ENCODE data around the gene LGR4. TPM values are rescaled to one million over a fixed set of nuclear protein-coding genes. Genes with fewer than 3 reads are reported as not detected.

LGR4 gene
- total and polyA plus RNA-seq, 2 experiments from 2014 or later: 22.6 to 99.6 TPM

DNA sequence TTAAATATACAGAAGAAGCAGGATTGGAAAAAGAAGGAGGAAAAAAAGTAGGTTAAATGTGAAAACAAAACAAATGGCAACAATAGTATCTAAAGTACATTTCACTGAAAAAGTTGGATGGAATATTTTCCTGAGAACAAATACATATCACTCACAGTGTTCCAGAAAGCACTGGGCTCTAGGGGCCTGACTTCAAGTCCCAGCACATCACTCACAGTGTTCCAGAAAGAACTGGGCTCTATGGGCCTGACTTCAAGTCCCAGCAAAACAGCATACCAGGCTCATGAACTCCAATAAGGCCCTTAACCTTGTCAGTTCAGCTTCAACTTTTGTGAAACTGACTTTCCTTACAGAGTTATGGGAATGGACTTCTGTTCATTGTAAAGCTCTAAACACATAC is 63.5 kb downstream of the LGR4 start:
- no peaks in the 10 kb centered on the region for H3F3A ChIP-seq (replicated peaks; ENCODE audit: low read depth)
- no peak overlapping the region for H2AFZ ChIP-seq
- no peaks in the 10 kb centered on the region for H3K9me2 ChIP-seq (ENCODE audit: insufficient read depth)
- peaks cover 2% of the 10 kb centered on the region for H4K20me1 ChIP-seq (replicated peaks; ENCODE audit: insufficient read depth)
- Mint-ChIP-seq H3K27ac (no peak overlapping the region), H3K4me3 (no peak overlapping the region), H3K4me1 (peaks cover 15% of the 10 kb centered on the region; the same call in 2 of the 3 replicates), H3K36me3 (ENCODE audit: low read depth) (no peaks in the 10 kb centered on the region), H3K27me3 (ENCODE audit: insufficient read depth, low read depth, poor library complexity) (no peaks in the 10 kb centered on the region), H3K9me3 (no peaks in the 10 kb centered on the region)
- no peaks in the 10 kb centered on the region for H3K36me3 ChIP-seq (ENCODE audit: insufficient read depth)
- H3K27ac ChIP-seq (ENCODE audit: low read depth): no peak overlapping the region
- no peaks in the 10 kb centered on the region for H3K27me3 ChIP-seq (ENCODE audit: insufficient read depth)
- no peak overlapping the region for H3K4me2 ChIP-seq
- ATAC-seq (no peak), DNase-seq (ENCODE audit: low spot score) (no peak)
- H3K4me3 ChIP-seq: no peak overlapping the region
- peaks cover 62% of the 10 kb centered on the region for H3K79me2 ChIP-seq (replicated peaks; ENCODE audit: insufficient read depth)
- no peak for TF ChIP-seq CREB1 (CRISPR knock-in tag; IDR thresholded peaks at IDR 0.05; ENCODE audit: low read depth)
- no peak for TF ChIP-seq EZH2 (IDR thresholded peaks at IDR 0.05; ENCODE audit: low read depth, unreplicated experiment)
- TF ChIP-seq STAT1 (IDR thresholded peaks at IDR 0.05; ENCODE audit: unreplicated experiment): no peak
- no peak for TF ChIP-seq EZH2phosphoT487 (IDR thresholded peaks at IDR 0.05; ENCODE audit: unreplicated experiment)
- no peak for TF ChIP-seq ZNF331 (CRISPR knock-in tag; IDR thresholded peaks at IDR 0.05; ENCODE audit: low read depth)
- TF ChIP-seq POLR2AphosphoS5 (IDR thresholded peaks at IDR 0.05; ENCODE audit: low read depth): no peak
- TF ChIP-seq, protein P1, sequence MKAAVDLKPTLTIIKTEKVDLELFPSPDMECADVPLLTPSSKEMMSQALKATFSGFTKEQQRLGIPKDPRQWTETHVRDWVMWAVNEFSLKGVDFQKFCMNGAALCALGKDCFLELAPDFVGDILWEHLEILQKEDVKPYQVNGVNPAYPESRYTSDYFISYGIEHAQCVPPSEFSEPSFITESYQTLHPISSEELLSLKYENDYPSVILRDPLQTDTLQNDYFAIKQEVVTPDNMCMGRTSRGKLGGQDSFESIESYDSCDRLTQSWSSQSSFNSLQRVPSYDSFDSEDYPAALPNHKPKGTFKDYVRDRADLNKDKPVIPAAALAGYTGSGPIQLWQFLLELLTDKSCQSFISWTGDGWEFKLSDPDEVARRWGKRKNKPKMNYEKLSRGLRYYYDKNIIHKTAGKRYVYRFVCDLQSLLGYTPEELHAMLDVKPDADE (IDR thresholded peaks at IDR 0.05): no peak
- no peak for TF ChIP-seq JUNB (IDR thresholded peaks at IDR 0.05; ENCODE audit: unreplicated experiment)
- TF ChIP-seq, protein P2, sequence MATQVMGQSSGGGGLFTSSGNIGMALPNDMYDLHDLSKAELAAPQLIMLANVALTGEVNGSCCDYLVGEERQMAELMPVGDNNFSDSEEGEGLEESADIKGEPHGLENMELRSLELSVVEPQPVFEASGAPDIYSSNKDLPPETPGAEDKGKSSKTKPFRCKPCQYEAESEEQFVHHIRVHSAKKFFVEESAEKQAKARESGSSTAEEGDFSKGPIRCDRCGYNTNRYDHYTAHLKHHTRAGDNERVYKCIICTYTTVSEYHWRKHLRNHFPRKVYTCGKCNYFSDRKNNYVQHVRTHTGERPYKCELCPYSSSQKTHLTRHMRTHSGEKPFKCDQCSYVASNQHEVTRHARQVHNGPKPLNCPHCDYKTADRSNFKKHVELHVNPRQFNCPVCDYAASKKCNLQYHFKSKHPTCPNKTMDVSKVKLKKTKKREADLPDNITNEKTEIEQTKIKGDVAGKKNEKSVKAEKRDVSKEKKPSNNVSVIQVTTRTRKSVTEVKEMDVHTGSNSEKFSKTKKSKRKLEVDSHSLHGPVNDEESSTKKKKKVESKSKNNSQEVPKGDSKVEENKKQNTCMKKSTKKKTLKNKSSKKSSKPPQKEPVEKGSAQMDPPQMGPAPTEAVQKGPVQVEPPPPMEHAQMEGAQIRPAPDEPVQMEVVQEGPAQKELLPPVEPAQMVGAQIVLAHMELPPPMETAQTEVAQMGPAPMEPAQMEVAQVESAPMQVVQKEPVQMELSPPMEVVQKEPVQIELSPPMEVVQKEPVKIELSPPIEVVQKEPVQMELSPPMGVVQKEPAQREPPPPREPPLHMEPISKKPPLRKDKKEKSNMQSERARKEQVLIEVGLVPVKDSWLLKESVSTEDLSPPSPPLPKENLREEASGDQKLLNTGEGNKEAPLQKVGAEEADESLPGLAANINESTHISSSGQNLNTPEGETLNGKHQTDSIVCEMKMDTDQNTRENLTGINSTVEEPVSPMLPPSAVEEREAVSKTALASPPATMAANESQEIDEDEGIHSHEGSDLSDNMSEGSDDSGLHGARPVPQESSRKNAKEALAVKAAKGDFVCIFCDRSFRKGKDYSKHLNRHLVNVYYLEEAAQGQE (IDR thresholded peaks at IDR 0.05; ENCODE audit: unreplicated experiment): no peak
- H3K4me1 ChIP-seq (ENCODE audit: insufficient read depth): no peaks in the 10 kb centered on the region

DNA sequence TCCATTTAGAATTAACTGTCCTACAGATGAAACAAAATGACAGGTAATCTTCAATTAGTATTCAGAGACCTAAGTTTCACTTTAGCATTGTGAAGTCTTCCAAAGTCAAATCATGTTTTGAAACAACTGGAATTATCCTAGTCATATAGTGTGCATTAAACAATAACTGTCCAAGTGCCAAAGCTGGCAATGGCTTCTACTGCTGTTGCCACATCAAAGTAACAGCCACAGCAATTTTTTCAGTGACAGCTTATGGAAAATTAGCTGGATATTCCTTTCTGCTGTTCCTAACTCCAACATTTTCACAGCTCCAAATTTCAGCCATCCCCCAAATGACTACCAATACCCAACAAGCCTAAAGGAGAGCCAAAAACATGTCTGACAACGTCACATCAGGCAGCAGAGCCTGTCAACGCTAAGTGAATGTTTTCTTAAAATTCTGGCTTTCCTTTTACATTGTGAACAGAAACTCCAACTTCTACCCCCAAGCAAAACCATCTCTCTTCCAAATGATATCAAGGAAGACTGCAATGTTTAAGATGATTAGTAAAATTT is 64.3 kb downstream of the LGR4 start:
- peaks cover 8% of the 10 kb centered on the region; the same call in 2 of the 3 replicates for H3K4me1 Mint-ChIP-seq
- no peak overlapping the region for H3K27ac ChIP-seq (ENCODE audit: low read depth)
- H3K79me2 ChIP-seq (replicated peaks; ENCODE audit: insufficient read depth): peaks cover 57% of the 10 kb centered on the region
- H3K36me3 Mint-ChIP-seq (ENCODE audit: low read depth): no peaks in the 10 kb centered on the region
- H3K4me1 ChIP-seq (ENCODE audit: insufficient read depth): no peaks in the 10 kb centered on the region
- H2AFZ ChIP-seq: no peak overlapping the region
- DNase-seq (ENCODE audit: low spot score) (no peak), ATAC-seq (no peak)
- H3K27ac Mint-ChIP-seq: no peak overlapping the region
- H3K4me3 Mint-ChIP-seq: no peak overlapping the region
- no peaks in the 10 kb centered on the region for H3K27me3 ChIP-seq (ENCODE audit: insufficient read depth)
- no peaks in the 10 kb centered on the region for H3K36me3 ChIP-seq (ENCODE audit: insufficient read depth)
- H3K9me2 ChIP-seq (ENCODE audit: insufficient read depth): no peaks in the 10 kb centered on the region
- H4K20me1 ChIP-seq (replicated peaks; ENCODE audit: insufficient read depth): no peaks in the 10 kb centered on the region; the same call in 1 of the 2 replicates
- H3F3A ChIP-seq (replicated peaks; ENCODE audit: low read depth): no peaks in the 10 kb centered on the region
- no peak overlapping the region for H3K4me3 ChIP-seq
- H3K27me3 Mint-ChIP-seq (ENCODE audit: insufficient read depth, low read depth, poor library complexity): no peaks in the 10 kb centered on the region
- no peaks in the 10 kb centered on the region for H3K9me3 Mint-ChIP-seq
- no peak overlapping the region for H3K4me2 ChIP-seq
- TF ChIP-seq ZNF114 (CRISPR knock-in tag; IDR thresholded peaks at IDR 0.05) (no peak), EZH2 (IDR thresholded peaks at IDR 0.05; ENCODE audit: low read depth, unreplicated experiment) (no peak), JUNB (IDR thresholded peaks at IDR 0.05; ENCODE audit: unreplicated experiment) (no peak), EZH2phosphoT487 (IDR thresholded peaks at IDR 0.05; ENCODE audit: unreplicated experiment) (no peak)
- TF ChIP-seq, protein P1 (IDR thresholded peaks at IDR 0.05): no peak

All from GM23338 (cell line).